Measurements from ENCODE around the gene FHOD3. TPM values are rescaled to one million over a fixed set of nuclear protein-coding genes. Genes with fewer than 3 reads are reported as not detected.

Gene FHOD3
- total RNA-seq, 2 experiments from 2014 or later: not detected

DNA sequence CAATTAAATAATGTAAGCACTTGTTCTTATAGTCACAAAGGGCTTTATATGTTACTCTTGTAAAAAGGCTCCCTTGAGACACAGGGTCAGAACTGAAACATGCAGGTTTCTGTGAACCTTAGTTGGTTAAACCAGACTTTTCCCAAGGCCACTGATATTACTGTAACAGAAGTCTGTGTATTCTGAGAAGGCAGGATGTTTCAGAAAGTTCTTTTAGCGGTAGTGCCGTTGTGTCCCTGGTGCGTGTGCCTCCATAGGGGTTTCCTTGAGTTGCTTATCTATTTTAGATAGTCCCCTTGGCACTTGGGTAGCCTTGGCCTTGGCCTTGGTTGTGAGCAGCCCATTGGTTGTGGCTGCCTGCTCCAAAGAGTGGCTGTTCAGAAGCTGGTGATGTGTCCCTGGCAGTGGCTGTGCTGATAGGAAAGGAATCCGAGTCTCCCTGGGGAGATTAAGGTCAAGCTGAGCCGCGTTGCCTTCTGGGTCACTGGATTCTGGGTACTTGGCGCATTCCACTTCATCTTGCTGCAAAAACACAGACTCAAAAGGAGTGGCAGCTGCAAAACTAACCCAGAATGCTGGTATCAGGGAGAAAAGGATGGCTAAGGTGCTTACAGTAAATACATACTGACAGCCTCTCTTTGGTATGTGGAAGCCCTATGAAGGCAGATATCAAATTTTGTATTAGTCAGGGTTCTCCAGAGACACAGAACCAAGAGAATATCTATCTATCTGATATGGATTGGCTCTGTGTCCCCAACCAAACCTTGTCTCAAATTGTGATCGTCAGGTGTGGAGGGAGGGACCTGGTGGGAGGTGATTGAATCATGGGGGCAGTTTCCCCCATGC is 69.7 kb downstream of the FHOD3 start:
- peaks cover 13% of the 10 kb centered on the region for H3K27me3 Mint-ChIP-seq
- no peaks in the 10 kb centered on the region for H3K4me1 Mint-ChIP-seq
- no peak for DNase-seq
- H3K27ac Mint-ChIP-seq: no peak overlapping the region
- H3K4me3 Mint-ChIP-seq: no peak overlapping the region
- H3K36me3 Mint-ChIP-seq: no peaks in the 10 kb centered on the region
- peaks cover 4% of the 10 kb centered on the region for H3K9me3 Mint-ChIP-seq

DNA sequence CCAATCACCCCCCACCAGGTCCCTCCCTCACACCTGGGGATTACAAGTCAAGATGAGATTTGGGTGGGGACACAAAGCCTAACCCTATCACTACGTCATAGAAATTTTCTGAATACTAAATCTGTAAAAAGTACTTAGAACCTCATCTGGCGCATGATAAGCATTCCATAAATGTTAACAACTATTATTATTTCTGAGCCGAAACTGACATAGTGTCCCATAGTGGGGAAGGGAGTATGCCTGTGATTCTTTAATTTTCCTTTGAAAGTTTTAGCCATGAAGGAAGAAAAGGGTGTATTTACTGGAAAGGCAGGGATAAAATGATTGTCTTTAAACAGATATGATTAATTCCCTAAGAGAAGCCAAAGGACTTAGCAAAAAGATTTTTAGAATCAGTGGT is 71.4 kb downstream of the FHOD3 start:
- no peak overlapping the region for H3K27ac Mint-ChIP-seq
- H3K27me3 Mint-ChIP-seq: peaks cover 25% of the 10 kb centered on the region
- H3K4me1 Mint-ChIP-seq: no peaks in the 10 kb centered on the region
- no peak for DNase-seq
- H3K4me3 Mint-ChIP-seq: no peak overlapping the region
- H3K36me3 Mint-ChIP-seq: no peaks in the 10 kb centered on the region
- peaks cover 4% of the 10 kb centered on the region for H3K9me3 Mint-ChIP-seq

DNA sequence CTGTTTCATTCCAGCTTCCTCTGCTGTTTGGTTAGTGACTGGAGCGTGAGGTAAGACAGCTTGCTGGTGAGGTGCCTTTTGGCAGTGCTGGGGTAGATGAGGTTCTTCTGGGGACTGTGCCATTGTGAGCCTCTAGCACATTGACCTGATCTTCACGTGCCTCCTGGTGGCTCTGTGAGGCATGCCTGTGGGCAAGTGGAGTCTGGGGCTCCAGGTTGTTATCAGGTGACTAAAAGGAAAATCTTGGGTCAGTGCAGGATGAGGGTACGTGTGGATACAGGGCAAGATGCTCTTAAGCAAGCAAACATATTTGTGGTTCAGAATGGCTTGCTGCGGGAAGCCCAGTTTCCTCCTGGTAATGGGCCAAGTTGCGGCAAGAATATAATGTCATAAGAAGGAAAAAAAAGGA is 75.4 kb downstream of the FHOD3 start:
- Mint-ChIP-seq H3K27me3 (peaks cover 46% of the 10 kb centered on the region), H3K27ac (no peak overlapping the region), H3K4me3 (no peak overlapping the region), H3K4me1 (no peaks in the 10 kb centered on the region), H3K36me3 (no peaks in the 10 kb centered on the region), H3K9me3 (peaks cover 4% of the 10 kb centered on the region)
- DNase-seq: no peak

DNA sequence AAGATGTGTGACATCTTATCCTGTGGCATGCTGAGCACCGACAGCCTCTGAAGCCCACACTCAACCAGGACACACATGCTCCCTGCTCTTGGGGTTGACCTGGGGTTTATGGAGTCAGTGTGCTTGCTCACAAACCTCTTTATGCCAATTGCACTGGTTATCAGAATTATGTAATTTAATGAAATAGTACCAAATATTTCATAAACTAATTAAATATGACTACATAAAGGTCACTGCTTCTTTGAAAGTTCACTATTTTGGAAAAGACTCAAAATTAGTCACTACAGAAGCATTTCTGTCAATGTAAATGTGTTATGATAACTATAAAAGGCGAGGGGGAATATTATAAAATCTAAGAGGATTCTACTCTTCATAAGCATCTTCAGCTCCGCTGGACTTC is 76.7 kb downstream of the FHOD3 start:
- H3K27ac Mint-ChIP-seq: no peak overlapping the region
- no peak overlapping the region for H3K4me3 Mint-ChIP-seq
- H3K36me3 Mint-ChIP-seq: no peaks in the 10 kb centered on the region
- peaks cover 47% of the 10 kb centered on the region for H3K27me3 Mint-ChIP-seq
- DNase-seq: no peak
- H3K4me1 Mint-ChIP-seq: no peaks in the 10 kb centered on the region
- peaks cover 4% of the 10 kb centered on the region for H3K9me3 Mint-ChIP-seq

DNA sequence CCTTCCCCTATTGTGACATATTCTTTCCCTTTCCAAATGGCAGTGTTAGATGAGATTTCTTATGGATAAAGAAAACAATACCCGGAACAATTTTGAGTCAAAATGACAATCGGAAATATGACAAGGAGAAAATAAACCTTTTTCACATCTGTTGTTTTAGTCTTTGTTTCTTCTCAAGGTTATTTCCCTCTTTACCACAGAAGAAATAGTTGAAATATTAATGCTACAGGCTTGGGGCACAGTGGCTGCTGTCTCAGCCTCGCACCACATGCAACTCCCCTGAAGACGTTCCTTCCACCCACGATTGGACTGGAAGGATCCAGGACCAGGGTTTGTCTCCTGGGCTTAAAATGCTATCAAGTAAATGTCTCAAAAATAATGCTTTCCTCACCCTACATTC is 77.6 kb downstream of the FHOD3 start:
- H3K4me3 Mint-ChIP-seq: no peak overlapping the region
- no peak for DNase-seq
- no peak overlapping the region for H3K27ac Mint-ChIP-seq
- no peaks in the 10 kb centered on the region for H3K4me1 Mint-ChIP-seq
- H3K36me3 Mint-ChIP-seq: no peaks in the 10 kb centered on the region
- H3K9me3 Mint-ChIP-seq: peaks cover 4% of the 10 kb centered on the region
- H3K27me3 Mint-ChIP-seq: peaks cover 47% of the 10 kb centered on the region

DNA sequence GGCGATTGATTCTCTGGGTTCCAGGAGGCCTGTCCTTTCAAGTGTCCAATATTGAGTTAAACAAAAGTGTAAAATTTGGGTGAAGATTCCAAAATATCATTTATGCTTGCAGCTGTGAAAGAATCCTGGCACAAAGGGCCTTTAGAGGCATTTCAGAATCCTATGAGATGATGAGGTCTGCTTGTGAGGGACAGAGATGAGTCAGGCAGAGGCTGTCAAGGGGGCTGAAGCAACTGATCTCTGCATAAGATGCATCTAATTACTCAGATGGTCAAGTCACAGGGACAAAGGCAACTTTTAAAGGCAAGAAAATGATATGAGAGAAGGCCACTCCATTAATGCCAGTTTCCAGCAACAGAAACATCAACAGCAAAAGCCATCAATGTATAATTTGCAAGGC is 78.8 kb downstream of the FHOD3 start:
- Mint-ChIP-seq H3K27ac (no peak overlapping the region), H3K27me3 (peaks cover 51% of the 10 kb centered on the region), H3K9me3 (peaks cover 2% of the 10 kb centered on the region), H3K4me3 (no peak overlapping the region), H3K36me3 (no peaks in the 10 kb centered on the region), H3K4me1 (no peaks in the 10 kb centered on the region)
- no peak for DNase-seq

DNA sequence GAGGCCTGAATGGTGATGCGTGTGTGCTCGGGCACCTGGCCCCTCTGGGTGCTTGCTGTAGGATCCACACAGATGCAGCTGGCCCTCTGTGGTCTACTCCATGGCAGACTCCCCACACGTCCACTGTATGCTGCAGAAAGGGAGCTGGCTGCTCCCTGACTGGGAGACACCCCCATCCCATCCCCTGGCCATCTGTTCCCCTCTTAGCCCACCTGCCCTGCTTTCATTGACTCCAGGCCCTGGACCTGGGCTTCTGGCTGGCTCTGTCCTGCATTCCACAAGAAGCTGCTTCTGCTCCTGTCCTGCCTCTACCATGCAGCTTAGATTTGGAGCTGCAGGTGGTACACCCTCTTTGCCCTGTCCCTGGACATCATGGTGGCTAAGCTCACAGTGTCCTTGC is 80.1 kb downstream of the FHOD3 start:
- no peak overlapping the region for H3K27ac Mint-ChIP-seq
- peaks cover 41% of the 10 kb centered on the region for H3K27me3 Mint-ChIP-seq
- no peak for DNase-seq
- H3K4me3 Mint-ChIP-seq: no peak overlapping the region
- no peaks in the 10 kb centered on the region for H3K36me3 Mint-ChIP-seq
- no peaks in the 10 kb centered on the region for H3K4me1 Mint-ChIP-seq
- no peaks in the 10 kb centered on the region for H3K9me3 Mint-ChIP-seq

DNA sequence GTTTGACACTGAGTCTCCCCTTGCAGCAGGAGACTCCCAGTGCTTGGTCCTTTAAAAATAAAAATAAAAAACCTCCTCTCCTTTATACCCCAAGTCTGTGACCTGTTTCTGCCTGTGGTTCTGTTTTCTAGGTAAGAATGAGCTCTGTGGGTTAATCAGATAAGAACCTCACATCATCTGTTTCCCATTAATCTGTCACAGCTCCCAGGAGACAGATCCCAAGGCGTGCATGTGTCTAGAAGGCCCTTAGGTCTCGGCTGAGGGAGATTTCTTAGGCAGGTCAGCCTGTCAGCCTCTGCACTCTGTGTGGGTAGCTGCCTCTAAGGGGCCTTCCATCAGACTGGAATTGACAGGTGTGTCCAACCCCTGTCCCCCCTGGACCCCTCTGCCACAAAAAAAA is 80.7 kb downstream of the FHOD3 start:
- H3K9me3 Mint-ChIP-seq: no peaks in the 10 kb centered on the region
- peaks cover 35% of the 10 kb centered on the region for H3K27me3 Mint-ChIP-seq

DNA sequence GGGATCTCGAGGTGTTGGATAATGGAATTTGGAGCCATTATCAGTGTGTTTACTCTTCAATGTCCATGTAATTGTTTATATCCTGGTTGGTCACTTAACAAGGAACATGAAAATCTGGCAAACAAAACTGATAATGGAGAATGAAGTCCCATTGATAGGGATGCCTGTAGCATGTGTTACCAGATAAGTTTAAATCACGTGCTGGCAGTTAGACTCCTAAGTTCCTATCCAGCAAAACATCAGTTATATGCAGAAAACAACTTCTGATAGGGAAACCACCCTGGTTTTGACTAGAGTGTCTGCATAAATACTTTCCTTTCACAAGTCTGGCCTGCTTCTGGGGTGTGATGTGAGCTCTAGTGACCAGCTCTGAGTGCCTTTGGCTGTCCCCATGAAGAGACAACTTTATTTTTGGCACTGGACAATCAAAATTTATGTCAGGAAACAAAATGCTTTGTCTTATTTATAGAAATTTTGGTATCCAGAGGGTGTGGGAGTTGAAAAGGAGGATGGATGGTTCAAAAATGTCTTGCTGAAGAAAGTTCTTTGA is 82.0 kb downstream of the FHOD3 start:
- H3K27ac Mint-ChIP-seq: no peak overlapping the region
- no peaks in the 10 kb centered on the region for H3K9me3 Mint-ChIP-seq
- no peak overlapping the region for H3K4me3 Mint-ChIP-seq
- no peak for DNase-seq
- H3K27me3 Mint-ChIP-seq: peaks cover 24% of the 10 kb centered on the region
- H3K36me3 Mint-ChIP-seq: no peaks in the 10 kb centered on the region
- no peaks in the 10 kb centered on the region for H3K4me1 Mint-ChIP-seq

More for the DNA sequence above, 80.7 kb downstream of the FHOD3 start:
- Mint-ChIP-seq H3K4me1 (no peaks in the 10 kb centered on the region), H3K4me3 (no peak overlapping the region), H3K27ac (no peak overlapping the region), H3K36me3 (no peaks in the 10 kb centered on the region)
- no peak for DNase-seq

DNA sequence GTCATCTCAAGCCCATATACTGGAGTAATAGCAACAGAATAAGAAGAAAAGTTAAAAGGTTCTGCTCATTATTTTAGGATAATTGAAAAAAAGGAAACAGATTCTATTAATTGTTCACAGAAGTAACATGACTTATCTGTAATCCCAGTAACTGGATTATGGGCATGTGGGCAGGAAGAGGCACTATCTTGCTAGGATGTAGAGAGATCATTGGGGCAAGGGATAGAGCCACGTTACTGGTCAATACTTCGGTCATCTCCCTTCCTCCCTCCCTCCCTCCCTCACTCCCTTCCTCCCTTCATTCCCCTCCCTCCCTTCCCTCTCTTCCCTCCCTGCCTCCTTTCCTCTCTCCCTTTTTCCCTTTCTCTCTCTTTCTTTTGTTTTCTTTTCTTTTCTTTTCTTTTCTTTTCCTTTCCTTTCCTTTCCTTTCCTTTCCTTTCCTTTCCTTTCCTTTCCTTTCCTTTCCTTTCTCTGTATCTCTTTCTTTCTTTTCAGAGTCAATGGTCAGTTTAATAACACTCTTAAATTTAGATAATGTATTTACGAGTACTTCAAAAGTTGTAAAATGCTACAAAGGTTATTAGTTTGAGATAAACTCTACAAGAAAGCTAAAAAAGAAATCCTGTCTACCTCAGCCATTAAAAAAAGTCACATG is 82.8 kb downstream of the FHOD3 start:
- no peaks in the 10 kb centered on the region for H3K9me3 Mint-ChIP-seq
- DNase-seq: no peak
- H3K4me1 Mint-ChIP-seq: no peaks in the 10 kb centered on the region
- H3K27me3 Mint-ChIP-seq: peaks cover 17% of the 10 kb centered on the region
- H3K27ac Mint-ChIP-seq: no peak overlapping the region
- H3K36me3 Mint-ChIP-seq: no peaks in the 10 kb centered on the region
- H3K4me3 Mint-ChIP-seq: no peak overlapping the region

DNA sequence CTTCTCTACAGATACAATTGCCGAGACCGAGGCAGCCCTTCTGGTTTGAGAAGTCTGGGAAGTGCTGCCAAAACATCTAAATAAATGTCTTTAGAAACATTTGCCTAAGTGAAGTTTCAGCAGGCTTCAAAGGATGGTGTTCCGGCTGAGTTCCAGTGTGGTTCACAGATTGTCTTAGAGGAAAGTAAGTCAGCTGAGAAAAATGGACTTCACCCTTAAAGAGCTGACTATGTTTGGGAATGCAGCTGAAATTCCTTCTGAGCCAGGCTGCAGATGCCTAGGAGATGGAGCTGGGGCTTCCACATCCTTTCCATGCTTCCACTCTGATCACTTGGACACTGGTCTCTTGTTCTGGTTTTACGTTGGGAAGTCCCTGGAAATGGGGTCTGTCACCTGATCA is 83.6 kb downstream of the FHOD3 start:
- Mint-ChIP-seq H3K27me3 (peaks cover 10% of the 10 kb centered on the region), H3K4me3 (no peak overlapping the region), H3K9me3 (no peaks in the 10 kb centered on the region), H3K36me3 (no peaks in the 10 kb centered on the region), H3K27ac (no peak overlapping the region), H3K4me1 (no peaks in the 10 kb centered on the region)
- DNase-seq: no peak

DNA sequence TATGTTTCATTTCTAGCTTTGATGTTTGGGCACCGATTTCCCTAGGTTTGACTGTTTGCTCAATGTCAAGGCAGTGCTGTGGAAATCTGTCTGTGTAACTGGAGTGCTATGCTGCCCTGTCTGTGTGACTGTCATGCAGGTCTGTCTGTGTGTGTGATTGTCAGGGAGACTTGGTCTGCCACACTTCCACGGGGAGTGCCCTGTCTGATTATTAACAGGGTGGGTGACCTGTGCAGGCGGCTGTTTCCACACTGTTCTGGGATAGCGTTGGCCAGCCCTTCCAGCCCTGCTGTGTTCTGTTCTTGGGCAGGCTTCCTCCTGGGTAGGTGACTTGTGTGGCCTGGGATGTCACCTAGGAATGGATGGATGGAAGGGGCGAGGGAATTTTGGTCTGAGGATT is 85.3 kb downstream of the FHOD3 start:
- Mint-ChIP-seq H3K9me3 (no peaks in the 10 kb centered on the region), H3K4me3 (no peak overlapping the region), H3K27me3 (peaks cover 9% of the 10 kb centered on the region)

DNA sequence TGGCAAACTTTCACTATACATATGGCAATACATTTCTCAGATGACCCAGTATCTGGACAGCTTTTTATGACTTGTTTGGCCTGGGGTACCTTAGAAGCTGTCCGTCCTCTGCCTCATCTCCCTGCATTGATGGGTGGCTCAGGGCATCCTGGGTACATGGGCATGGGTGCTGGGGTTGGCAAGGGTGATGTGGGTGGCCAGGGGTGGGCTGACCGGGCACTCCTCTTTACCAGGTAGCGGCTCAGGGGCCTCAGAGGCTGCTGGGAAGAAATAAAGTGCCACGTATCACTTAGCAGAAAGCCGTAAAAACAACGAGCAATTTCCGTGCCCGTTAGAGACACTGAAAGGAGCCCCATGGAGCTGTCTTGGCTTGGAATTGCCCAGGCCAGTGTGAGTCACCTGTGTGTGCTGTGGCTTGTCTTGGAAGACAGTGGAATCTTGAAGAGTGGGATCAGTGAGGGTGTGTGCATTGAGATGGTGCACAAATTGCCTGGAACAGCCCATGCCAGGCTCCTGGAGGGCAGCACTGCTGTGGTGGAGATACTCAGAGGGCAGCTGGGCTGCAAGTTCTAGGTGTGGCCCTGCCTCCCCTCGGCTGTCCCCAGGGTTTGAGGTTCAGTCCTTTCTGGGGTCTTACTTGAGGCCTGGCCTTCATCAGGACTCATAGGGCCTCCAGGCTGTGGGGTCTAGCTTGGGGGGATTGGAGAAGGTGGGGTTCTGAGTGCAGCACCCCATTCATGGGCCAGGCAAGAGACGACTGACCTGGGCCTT is 88.8 kb downstream of the FHOD3 start:
- no peaks in the 10 kb centered on the region for H3K36me3 Mint-ChIP-seq
- no peak overlapping the region for H3K27ac Mint-ChIP-seq
- H3K4me3 Mint-ChIP-seq: no peak overlapping the region
- H3K4me1 Mint-ChIP-seq: no peaks in the 10 kb centered on the region
- H3K27me3 Mint-ChIP-seq: peaks cover 5% of the 10 kb centered on the region
- H3K9me3 Mint-ChIP-seq: no peaks in the 10 kb centered on the region
- DNase-seq: no peak

More for the DNA sequence above, 85.3 kb downstream of the FHOD3 start:
- H3K4me1 Mint-ChIP-seq: no peaks in the 10 kb centered on the region
- no peaks in the 10 kb centered on the region for H3K36me3 Mint-ChIP-seq
- no peak overlapping the region for H3K27ac Mint-ChIP-seq
- DNase-seq: no peak

DNA sequence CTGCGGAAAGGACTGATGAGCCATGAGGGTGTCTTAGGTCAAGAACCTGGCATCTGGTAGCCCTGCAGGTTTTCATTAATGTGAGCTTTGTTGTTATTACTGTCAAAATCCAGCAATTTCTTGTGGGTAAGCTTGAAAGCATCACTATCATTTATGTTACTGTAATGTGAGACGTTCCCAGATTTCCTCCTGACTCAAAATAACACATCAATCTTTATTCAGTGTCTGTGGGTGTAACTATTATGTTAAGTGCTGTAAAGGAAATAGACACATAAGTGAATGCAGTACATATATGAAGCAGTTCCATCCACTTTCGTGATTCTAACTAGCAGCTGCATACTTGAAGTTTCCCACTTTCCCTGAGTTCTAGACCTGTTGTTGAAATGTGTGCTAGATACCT is 89.8 kb downstream of the FHOD3 start:
- Mint-ChIP-seq H3K4me3 (no peak overlapping the region), H3K27ac (no peak overlapping the region), H3K36me3 (no peaks in the 10 kb centered on the region), H3K27me3 (peaks cover 5% of the 10 kb centered on the region), H3K9me3 (no peaks in the 10 kb centered on the region), H3K4me1 (no peaks in the 10 kb centered on the region)
- DNase-seq: no peak

DNA sequence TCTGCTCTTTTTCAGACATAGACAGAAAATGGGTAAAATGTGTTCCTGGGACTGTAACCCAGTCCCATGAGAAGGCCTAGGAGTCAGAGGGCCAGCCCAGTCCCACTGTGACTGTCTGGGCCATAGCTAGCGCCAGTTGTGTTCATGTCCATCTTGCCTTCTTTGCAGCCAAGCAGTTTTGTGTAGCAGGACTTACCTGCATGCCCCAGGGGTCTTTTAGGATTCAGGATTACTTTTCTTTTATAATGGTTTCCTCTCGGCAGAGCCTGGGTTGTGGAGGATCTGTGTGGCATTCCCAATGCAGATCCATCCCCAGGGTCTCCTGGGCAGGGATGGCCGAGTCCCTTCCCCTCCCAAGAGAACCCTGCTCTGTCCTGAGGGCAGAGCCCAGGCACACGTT is 90.8 kb downstream of the FHOD3 start:
- Mint-ChIP-seq H3K9me3 (no peaks in the 10 kb centered on the region), H3K4me1 (no peaks in the 10 kb centered on the region), H3K27ac (no peak overlapping the region), H3K36me3 (no peaks in the 10 kb centered on the region), H3K4me3 (no peak overlapping the region), H3K27me3 (peaks cover 5% of the 10 kb centered on the region)
- DNase-seq: no peak
